Mesothelial cell of epicardium (in vitro differentiated cells): Measurements from ENCODE around the gene GSE1. TPM values are rescaled to one million over a fixed set of nuclear protein-coding genes. Genes with fewer than 3 reads are reported as not detected.

Experiments used
- DNase-seq, 2 experiments: peaks; one replicate each; pipeline ENCODE4 v3.0.0; 2021; ENCODE audit warnings: low spot score in 2 of 2; ENCODE audit not compliant: unreplicated experiment in 2 of 2
- H3K27ac Mint-ChIP-seq: 2 replicates; pipeline ENCODE4 v1.8.0; 2021; ENCODE audit warnings: mixed read lengths
- H3K27me3 Mint-ChIP-seq: 2 replicates; pipeline ENCODE4 v1.8.0; 2021; ENCODE audit warnings: low read depth, mixed read lengths
- H3K36me3 Mint-ChIP-seq: 2 replicates; pipeline ENCODE4 v1.8.0; 2021; ENCODE audit warnings: mixed read lengths
- H3K4me1 Mint-ChIP-seq: 2 replicates; pipeline ENCODE4 v1.8.0; 2021; ENCODE audit warnings: mixed read lengths
- H3K4me3 Mint-ChIP-seq: 2 replicates; pipeline ENCODE4 v1.8.0; 2021; ENCODE audit warnings: mild to moderate bottlenecking, moderate library complexity, mixed read lengths
- H3K9me3 Mint-ChIP-seq: 2 replicates; pipeline ENCODE4 v1.8.0; 2021; ENCODE audit warnings: mixed read lengths
- total RNA-seq: library from RNA; stranded (reverse); gene quantifications from 3 replicates; pipeline ENCODE4 v1.2.1, GENCODE V29; 2021
- TF ChIP-seq, protein P1 (sequence below): fragments of 200-600 bp; sonication (generic); IDR thresholded peaks from one replicate; pipeline ENCODE4 v1.5.0; 2021; ENCODE audit warnings: antibody characterized with exemption; ENCODE audit not compliant: unreplicated experiment

The GSE1 gene
- total RNA-seq, 1 donor from 2014 or later, result 218 TPM

DNA sequence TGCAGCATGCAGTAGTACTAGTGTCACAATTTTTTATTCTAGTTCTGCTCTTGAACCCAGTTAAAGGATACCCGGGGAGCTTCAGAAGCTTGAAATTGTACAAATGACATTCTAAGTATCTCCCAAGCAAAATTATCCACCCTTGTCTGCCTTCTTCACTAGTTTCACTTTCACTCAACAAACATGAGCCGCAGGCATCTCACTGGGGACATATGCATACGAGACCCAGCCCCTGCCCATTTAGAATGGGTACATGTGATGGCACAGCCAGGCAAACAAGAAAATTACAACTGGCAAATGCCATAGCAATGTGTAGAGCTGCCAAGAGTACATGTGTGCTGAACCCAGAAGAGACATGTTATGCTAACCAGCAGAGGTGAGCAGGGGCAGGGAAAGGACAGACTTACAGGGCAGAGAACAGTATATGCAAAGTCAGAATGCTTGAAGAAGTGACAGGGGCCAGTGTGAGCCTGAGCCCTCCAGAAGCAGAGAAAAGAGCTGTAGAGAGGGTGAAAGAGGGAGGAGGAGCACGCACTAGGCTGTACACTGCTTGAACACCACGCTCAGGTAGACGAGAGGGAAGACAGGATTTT is 67.3 kb downstream of the GSE1 start:
- H3K9me3 Mint-ChIP-seq, result no peaks in the 10 kb centered on the region
- no peak overlapping the region for H3K27ac Mint-ChIP-seq
- peaks cover 8% of the 10 kb centered on the region for H3K4me1 Mint-ChIP-seq
- H3K4me3 Mint-ChIP-seq, result no peak overlapping the region
- TF ChIP-seq, protein P1, sequence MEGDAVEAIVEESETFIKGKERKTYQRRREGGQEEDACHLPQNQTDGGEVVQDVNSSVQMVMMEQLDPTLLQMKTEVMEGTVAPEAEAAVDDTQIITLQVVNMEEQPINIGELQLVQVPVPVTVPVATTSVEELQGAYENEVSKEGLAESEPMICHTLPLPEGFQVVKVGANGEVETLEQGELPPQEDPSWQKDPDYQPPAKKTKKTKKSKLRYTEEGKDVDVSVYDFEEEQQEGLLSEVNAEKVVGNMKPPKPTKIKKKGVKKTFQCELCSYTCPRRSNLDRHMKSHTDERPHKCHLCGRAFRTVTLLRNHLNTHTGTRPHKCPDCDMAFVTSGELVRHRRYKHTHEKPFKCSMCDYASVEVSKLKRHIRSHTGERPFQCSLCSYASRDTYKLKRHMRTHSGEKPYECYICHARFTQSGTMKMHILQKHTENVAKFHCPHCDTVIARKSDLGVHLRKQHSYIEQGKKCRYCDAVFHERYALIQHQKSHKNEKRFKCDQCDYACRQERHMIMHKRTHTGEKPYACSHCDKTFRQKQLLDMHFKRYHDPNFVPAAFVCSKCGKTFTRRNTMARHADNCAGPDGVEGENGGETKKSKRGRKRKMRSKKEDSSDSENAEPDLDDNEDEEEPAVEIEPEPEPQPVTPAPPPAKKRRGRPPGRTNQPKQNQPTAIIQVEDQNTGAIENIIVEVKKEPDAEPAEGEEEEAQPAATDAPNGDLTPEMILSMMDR, result no peak
- no peak for DNase-seq
- peaks cover 5% of the 10 kb centered on the region for H3K36me3 Mint-ChIP-seq
- H3K27me3 Mint-ChIP-seq, result no peaks in the 10 kb centered on the region

DNA sequence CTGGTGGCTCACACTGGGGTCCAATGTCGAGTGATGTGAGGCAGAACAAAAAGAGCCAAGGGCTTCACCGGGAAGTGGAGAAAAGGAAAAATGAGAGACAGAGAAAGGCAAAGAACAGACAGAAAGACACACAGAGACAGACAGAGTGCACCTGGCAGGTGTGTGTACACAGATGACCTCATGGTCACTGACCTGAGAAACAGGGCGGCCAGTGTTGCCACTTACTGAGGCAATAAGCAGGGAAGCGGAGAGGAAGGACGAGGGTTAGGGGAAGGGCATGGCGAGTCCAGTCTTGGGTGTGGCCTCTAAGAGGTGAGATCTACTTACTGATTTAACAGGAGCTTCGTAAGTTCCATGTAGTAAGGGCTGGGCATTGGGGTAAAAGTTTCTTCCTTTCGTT is 68.1 kb downstream of the GSE1 start:
- H3K9me3 Mint-ChIP-seq, result no peaks in the 10 kb centered on the region
- no peak for DNase-seq
- TF ChIP-seq, protein P1, result no peak
- H3K27me3 Mint-ChIP-seq, result no peaks in the 10 kb centered on the region
- H3K4me3 Mint-ChIP-seq, result no peak overlapping the region
- peaks cover 7% of the 10 kb centered on the region for H3K4me1 Mint-ChIP-seq
- no peak overlapping the region for H3K27ac Mint-ChIP-seq
- peaks cover 3% of the 10 kb centered on the region for H3K36me3 Mint-ChIP-seq

DNA sequence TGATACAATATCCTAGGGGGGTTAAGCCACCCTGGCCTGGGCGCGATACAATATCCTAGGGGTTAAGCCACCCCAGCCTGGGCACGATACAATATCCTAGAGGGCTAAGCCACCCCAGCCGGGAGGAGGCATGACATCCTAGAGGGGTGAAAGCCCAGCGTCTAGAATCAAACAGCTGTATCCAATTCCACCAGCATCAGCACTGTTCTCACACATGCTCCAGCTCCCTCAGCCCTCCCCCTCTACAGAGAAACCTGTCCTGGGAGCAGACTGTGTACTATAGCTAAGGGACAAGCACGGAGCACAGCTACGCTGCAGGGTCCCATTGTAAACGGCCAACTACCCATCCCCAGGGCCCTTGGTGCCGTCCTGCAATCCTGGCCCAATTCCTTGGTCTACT is 69.4 kb downstream of the GSE1 start:
- no peak overlapping the region for H3K4me3 Mint-ChIP-seq
- H3K9me3 Mint-ChIP-seq, result no peaks in the 10 kb centered on the region
- H3K4me1 Mint-ChIP-seq, result peaks cover 9% of the 10 kb centered on the region
- no peak for DNase-seq
- TF ChIP-seq, protein P1, result no peak
- no peaks in the 10 kb centered on the region for H3K27me3 Mint-ChIP-seq
- H3K36me3 Mint-ChIP-seq, result peaks cover 3% of the 10 kb centered on the region
- no peak overlapping the region for H3K27ac Mint-ChIP-seq

DNA sequence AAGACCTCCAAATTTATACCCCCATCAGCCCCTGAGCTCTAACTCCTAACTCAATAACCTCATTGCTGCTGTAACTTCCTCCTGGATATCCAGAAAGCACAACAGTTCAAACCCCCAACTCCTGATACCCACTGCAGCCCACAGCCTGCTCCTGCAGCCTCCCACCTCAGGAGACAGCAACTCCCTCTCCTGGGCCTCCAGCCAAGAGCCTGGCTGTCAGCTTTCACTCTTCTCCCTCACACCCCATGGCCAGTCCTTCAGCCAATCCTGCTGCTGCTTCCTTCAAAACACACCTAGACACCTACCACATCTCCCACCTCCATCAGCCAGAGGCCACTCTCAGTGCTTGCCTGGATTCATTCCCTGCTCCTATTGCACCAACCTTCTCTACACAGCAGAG is 70.2 kb downstream of the GSE1 start:
- Mint-ChIP-seq H3K36me3 (peaks cover 3% of the 10 kb centered on the region), H3K27me3 (no peaks in the 10 kb centered on the region), H3K9me3 (no peaks in the 10 kb centered on the region), H3K4me1 (peaks cover 14% of the 10 kb centered on the region), H3K27ac (peak overlapping the region; percentile 4), H3K4me3 (no peak overlapping the region)
- TF ChIP-seq, protein P1, result no peak
- DNase-seq, result no peak

DNA sequence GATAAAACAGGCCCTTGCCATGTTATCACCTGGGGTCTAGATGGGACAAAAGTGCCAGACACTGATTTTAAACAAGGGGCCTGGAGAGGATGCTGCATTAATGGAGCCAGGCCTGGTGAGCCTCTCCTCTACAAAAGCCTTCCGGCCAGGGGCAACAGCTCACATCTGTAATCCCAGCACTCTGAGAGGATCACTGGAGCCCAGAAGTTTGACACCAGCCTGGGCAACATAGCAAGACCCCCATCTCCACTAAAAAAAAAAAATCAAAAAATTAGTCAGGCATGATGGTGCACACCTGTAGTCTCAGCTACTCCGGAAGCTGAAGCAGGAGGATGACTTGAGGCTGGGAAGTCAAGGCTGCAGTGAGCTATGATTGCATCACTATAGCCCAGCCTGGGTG is 72.1 kb downstream of the GSE1 start:
- Mint-ChIP-seq H3K27ac (no peak overlapping the region), H3K4me1 (peaks cover 18% of the 10 kb centered on the region), H3K4me3 (no peak overlapping the region), H3K36me3 (peaks cover 3% of the 10 kb centered on the region), H3K27me3 (no peaks in the 10 kb centered on the region), H3K9me3 (no peaks in the 10 kb centered on the region)
- TF ChIP-seq, protein P1, result no peak
- DNase-seq, result no peak
